ENCODE data around the gene FEZ2.

- TF ChIP-seq, protein P1, sequence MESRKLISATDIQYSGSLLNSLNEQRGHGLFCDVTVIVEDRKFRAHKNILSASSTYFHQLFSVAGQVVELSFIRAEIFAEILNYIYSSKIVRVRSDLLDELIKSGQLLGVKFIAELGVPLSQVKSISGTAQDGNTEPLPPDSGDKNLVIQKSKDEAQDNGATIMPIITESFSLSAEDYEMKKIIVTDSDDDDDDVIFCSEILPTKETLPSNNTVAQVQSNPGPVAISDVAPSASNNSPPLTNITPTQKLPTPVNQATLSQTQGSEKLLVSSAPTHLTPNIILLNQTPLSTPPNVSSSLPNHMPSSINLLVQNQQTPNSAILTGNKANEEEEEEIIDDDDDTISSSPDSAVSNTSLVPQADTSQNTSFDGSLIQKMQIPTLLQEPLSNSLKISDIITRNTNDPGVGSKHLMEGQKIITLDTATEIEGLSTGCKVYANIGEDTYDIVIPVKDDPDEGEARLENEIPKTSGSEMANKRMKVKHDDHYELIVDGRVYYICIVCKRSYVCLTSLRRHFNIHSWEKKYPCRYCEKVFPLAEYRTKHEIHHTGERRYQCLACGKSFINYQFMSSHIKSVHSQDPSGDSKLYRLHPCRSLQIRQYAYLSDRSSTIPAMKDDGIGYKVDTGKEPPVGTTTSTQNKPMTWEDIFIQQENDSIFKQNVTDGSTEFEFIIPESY (CRISPR knock-in tag; IDR thresholded peaks at IDR 0.05) = no peak
- TF ChIP-seq SIN3A (IDR thresholded peaks at IDR 0.05; ENCODE audit: borderline replicate concordance, low read depth, low read length) (no peak), ZBTB20 (CRISPR knock-in tag; IDR thresholded peaks at IDR 0.05; ENCODE audit: borderline replicate concordance, low read depth) (no peak), ZBTB10 (CRISPR knock-in tag; IDR thresholded peaks at IDR 0.05; ENCODE audit: borderline replicate concordance) (no peak), GATAD2A (CRISPR knock-in tag; IDR thresholded peaks at IDR 0.05) (no peak), POLR2AphosphoS5 (IDR thresholded peaks at IDR 0.05; ENCODE audit: low read depth, low read length) (no peak), ZBTB26 (CRISPR knock-in tag; IDR thresholded peaks at IDR 0.05; ENCODE audit: borderline replicate concordance) (no peak)
- TF ChIP-seq, protein P2, sequence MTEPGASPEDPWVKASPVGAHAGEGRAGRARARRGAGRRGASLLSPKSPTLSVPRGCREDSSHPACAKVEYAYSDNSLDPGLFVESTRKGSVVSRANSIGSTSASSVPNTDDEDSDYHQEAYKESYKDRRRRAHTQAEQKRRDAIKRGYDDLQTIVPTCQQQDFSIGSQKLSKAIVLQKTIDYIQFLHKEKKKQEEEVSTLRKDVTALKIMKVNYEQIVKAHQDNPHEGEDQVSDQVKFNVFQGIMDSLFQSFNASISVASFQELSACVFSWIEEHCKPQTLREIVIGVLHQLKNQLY (CRISPR knock-in tag; IDR thresholded peaks at IDR 0.05) = no peak
- TF ChIP-seq, protein P3, sequence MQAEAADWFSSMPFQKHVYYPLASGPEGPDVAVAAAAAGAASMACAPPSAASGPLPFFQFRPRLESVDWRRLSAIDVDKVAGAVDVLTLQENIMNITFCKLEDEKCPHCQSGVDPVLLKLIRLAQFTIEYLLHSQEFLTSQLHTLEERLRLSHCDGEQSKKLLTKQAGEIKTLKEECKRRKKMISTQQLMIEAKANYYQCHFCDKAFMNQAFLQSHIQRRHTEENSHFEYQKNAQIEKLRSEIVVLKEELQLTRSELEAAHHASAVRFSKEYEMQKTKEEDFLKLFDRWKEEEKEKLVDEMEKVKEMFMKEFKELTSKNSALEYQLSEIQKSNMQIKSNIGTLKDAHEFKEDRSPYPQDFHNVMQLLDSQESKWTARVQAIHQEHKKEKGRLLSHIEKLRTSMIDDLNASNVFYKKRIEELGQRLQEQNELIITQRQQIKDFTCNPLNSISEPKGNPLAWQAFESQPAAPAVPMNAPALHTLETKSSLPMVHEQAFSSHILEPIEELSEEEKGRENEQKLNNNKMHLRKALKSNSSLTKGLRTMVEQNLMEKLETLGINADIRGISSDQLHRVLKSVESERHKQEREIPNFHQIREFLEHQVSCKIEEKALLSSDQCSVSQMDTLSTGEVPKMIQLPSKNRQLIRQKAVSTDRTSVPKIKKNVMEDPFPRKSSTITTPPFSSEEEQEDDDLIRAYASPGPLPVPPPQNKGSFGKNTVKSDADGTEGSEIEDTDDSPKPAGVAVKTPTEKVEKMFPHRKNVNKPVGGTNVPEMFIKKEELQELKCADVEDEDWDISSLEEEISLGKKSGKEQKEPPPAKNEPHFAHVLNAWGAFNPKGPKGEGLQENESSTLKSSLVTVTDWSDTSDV (CRISPR knock-in tag; IDR thresholded peaks at IDR 0.05) = no peak
- TF ChIP-seq, protein P4, sequence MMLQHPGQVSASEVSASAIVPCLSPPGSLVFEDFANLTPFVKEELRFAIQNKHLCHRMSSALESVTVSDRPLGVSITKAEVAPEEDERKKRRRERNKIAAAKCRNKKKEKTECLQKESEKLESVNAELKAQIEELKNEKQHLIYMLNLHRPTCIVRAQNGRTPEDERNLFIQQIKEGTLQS (CRISPR knock-in tag; IDR thresholded peaks at IDR 0.05) = no peak
- TF ChIP-seq, protein P5, sequence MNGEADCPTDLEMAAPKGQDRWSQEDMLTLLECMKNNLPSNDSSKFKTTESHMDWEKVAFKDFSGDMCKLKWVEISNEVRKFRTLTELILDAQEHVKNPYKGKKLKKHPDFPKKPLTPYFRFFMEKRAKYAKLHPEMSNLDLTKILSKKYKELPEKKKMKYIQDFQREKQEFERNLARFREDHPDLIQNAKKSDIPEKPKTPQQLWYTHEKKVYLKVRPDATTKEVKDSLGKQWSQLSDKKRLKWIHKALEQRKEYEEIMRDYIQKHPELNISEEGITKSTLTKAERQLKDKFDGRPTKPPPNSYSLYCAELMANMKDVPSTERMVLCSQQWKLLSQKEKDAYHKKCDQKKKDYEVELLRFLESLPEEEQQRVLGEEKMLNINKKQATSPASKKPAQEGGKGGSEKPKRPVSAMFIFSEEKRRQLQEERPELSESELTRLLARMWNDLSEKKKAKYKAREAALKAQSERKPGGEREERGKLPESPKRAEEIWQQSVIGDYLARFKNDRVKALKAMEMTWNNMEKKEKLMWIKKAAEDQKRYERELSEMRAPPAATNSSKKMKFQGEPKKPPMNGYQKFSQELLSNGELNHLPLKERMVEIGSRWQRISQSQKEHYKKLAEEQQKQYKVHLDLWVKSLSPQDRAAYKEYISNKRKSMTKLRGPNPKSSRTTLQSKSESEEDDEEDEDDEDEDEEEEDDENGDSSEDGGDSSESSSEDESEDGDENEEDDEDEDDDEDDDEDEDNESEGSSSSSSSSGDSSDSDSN (CRISPR knock-in tag; IDR thresholded peaks at IDR 0.05) = no peak
These were observed 1.6 kb downstream of the FEZ2 start for GRCh38 chr2:36596397-36596796.
